ENCODE measurements around the gene ICAM4. TPM values are rescaled to one million over a fixed set of nuclear protein-coding genes. Genes with fewer than 3 reads are reported as not detected.

The ICAM4 gene
- total and polyA plus RNA-seq, 2 of the 13 experiments (the other 11 are each of a cell fraction or from before 2014, with no cell fraction given): 2.9 to 4.0 TPM

DNA sequence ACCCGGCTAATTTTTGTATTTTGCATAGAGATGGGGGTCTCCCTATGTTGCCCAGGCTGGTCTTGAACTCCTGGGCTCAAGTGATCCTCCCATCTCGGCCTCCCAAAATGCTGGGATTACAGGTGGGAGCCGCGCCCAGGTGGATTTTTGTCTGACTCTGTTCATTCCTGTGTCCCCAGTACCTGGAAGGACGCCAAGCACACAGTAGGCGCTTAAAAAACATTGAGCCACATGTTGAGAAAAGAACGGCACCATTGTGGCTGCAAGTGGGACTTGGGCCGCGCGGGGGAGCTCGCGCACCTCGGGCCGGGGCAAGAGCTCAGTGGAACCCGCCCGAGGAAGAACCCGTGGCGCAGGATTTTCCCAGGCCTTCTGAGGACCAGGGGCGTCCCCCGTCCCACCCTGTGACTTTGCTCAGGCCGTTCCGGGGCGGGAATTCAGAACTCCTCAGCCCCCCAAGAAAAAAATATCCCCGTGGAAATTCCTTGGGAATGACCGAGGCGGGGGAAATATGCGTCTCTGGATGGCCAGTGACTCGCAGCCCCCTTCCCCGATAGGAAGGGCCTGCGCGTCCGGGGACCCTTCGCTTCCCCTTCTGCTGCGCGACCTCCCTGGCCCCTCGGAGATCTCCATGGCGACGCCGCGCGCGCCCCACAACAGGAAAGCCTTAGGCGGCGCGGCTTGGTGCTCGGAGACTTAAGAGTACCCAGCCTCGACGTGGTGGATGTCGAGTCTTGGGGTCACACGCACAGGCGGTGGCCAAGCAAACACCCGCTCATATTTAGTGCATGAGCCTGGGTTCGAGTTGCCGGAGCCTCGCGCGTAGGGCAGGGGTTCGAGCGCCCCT, 17.2 kb upstream of the ICAM4 start (continued):
- TF ChIP-seq, protein P1, sequence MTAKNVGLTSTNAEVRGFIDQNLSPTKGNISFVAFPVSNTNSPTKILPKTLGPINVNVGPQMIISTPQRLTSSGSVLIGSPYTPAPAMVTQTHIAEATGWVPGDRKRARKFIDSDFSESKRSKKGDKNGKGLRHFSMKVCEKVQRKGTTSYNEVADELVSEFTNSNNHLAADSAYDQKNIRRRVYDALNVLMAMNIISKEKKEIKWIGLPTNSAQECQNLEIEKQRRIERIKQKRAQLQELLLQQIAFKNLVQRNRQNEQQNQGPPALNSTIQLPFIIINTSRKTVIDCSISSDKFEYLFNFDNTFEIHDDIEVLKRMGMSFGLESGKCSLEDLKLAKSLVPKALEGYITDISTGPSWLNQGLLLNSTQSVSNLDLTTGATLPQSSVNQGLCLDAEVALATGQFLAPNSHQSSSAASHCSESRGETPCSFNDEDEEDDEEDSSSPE (CRISPR knock-in tag; IDR thresholded peaks at IDR 0.05): 0 out of 2 replicates have a peak, but pooled peaks have one; percentile 45
- TF ChIP-seq ZNF782 (CRISPR knock-in tag; IDR thresholded peaks at IDR 0.05; ENCODE audit: borderline replicate concordance) (peak; percentile 12; the same call in 1 of the 2 replicates), RCOR2 (CRISPR knock-in tag; IDR thresholded peaks at IDR 0.05) (peak; percentile 87; the same call in 1 of the 2 replicates), NFKBIZ (CRISPR knock-in tag; IDR thresholded peaks at IDR 0.05) (no peak), GABPB1 (CRISPR knock-in tag; IDR thresholded peaks at IDR 0.05) (peak; percentile 51; the same call in 1 of the 2 replicates), MTA1 (CRISPR knock-in tag; IDR thresholded peaks at IDR 0.05; ENCODE audit: borderline replicate concordance) (0 out of 2 replicates have a peak, but pooled peaks have one; percentile 17), ZNF792 (CRISPR knock-in tag; IDR thresholded peaks at IDR 0.05) (0 out of 2 replicates have a peak, but pooled peaks have one; percentile 38), MIER2 (CRISPR knock-in tag; IDR thresholded peaks at IDR 0.05) (0 out of 2 replicates have a peak, but pooled peaks have one; percentile 15), ZNF260 (CRISPR knock-in tag; IDR thresholded peaks at IDR 0.05; ENCODE audit: borderline replicate concordance, low read depth) (no peak), IRF2 (CRISPR knock-in tag; IDR thresholded peaks at IDR 0.05) (peak; percentile 76), ZKSCAN1 (IDR thresholded peaks at IDR 0.05; ENCODE audit: low read length) (peak; percentile 99), ATF7 (IDR thresholded peaks at IDR 0.05) (no peak), ATF7 (CRISPR knock-in tag; IDR thresholded peaks at IDR 0.05) (no peak), KLF9 (CRISPR knock-in tag; IDR thresholded peaks at IDR 0.05; ENCODE audit: low read depth) (no peak), HOXA5 (CRISPR knock-in tag; IDR thresholded peaks at IDR 0.05) (0 out of 2 replicates have a peak, but pooled peaks have one; percentile 56), ZMYM3 (CRISPR knock-in tag; IDR thresholded peaks at IDR 0.05) (peak; percentile 68), KDM3A (CRISPR knock-in tag; IDR thresholded peaks at IDR 0.05; ENCODE audit: low read depth) (peak; percentile 77; the same call in 1 of the 2 replicates), FOXO1 (CRISPR knock-in tag; IDR thresholded peaks at IDR 0.05) (0 out of 2 replicates have a peak, but pooled peaks have one; percentile 22), ZNF383 (CRISPR knock-in tag; IDR thresholded peaks at IDR 0.05; ENCODE audit: borderline replicate concordance) (no peak), DMAP1 (CRISPR knock-in tag; IDR thresholded peaks at IDR 0.05) (peak; percentile 28; the same call in 1 of the 2 replicates), ZNF205 (CRISPR knock-in tag; IDR thresholded peaks at IDR 0.05) (peak; percentile 61; the same call in 1 of the 2 replicates), ATF7-NPFF (CRISPR knock-in tag; IDR thresholded peaks at IDR 0.05; ENCODE audit: low read depth) (peak; percentile 51; the same call in 1 of the 2 replicates), ZKSCAN5 (CRISPR knock-in tag; IDR thresholded peaks at IDR 0.05) (no peak)
- TF ChIP-seq, protein P2, sequence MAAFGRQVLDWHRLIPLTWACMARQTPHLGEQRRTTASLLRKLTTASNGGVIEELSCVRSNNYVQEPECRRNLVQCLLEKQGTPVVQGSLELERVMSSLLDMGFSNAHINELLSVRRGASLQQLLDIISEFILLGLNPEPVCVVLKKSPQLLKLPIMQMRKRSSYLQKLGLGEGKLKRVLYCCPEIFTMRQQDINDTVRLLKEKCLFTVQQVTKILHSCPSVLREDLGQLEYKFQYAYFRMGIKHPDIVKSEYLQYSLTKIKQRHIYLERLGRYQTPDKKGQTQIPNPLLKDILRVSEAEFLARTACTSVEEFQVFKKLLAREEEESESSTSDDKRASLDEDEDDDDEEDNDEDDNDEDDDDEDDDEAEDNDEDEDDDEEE (CRISPR knock-in tag; IDR thresholded peaks at IDR 0.05): no peak
- TF ChIP-seq, protein P3, sequence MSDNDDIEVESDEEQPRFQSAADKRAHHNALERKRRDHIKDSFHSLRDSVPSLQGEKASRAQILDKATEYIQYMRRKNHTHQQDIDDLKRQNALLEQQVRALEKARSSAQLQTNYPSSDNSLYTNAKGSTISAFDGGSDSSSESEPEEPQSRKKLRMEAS (IDR thresholded peaks at IDR 0.05): peak; percentile 44
- TF ChIP-seq, protein P4, sequence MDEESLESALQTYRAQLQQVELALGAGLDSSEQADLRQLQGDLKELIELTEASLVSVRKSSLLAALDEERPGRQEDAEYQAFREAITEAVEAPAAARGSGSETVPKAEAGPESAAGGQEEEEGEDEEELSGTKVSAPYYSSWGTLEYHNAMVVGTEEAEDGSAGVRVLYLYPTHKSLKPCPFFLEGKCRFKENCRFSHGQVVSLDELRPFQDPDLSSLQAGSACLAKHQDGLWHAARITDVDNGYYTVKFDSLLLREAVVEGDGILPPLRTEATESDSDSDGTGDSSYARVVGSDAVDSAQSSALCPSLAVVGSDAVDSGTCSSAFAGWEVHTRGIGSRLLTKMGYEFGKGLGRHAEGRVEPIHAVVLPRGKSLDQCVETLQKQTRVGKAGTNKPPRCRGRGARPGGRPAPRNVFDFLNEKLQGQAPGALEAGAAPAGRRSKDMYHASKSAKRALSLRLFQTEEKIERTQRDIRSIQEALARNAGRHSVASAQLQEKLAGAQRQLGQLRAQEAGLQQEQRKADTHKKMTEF (CRISPR knock-in tag; IDR thresholded peaks at IDR 0.05): peak; percentile 60; the same call in 1 of the 2 replicates
- TF ChIP-seq, protein P5, sequence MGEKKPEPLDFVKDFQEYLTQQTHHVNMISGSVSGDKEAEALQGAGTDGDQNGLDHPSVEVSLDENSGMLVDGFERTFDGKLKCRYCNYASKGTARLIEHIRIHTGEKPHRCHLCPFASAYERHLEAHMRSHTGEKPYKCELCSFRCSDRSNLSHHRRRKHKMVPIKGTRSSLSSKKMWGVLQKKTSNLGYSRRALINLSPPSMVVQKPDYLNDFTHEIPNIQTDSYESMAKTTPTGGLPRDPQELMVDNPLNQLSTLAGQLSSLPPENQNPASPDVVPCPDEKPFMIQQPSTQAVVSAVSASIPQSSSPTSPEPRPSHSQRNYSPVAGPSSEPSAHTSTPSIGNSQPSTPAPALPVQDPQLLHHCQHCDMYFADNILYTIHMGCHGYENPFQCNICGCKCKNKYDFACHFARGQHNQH (CRISPR knock-in tag; IDR thresholded peaks at IDR 0.05): no peak
